H1 (cell line): ENCODE data around the gene TMEM82. TPM values are rescaled to one million over a fixed set of nuclear protein-coding genes. Genes with fewer than 3 reads are reported as not detected.

Experiments
- CTCF ChIA-PET: fragments of 300-600 bp; sonication (Branson Sonifier 250); formaldehyde crosslinking; loops from one replicate; lab custom pipeline; 2021; ENCODE audit not compliant: partially characterized antibody; lab: Charles Lee
- POLR2A ChIA-PET: fragments of 300-600 bp; sonication (Branson Sonifier 250); formaldehyde crosslinking; loops from one replicate; lab custom pipeline; 2021; ENCODE audit warnings: inconsistent platforms; ENCODE audit not compliant: partially characterized antibody; lab: Charles Lee
- DNase-seq, 2 experiments: peaks; one replicate each; pipeline versions ENCODE4 v3.0.0 to v3.0.0-alpha.2; 2010 to 2022; ENCODE audit warnings: low spot score in 2 of 2, low read depth in 1 of 2, mixed read lengths in 1 of 2
- FAIRE-seq: peaks from 2 replicates; lab custom pipeline; 2011; peaks lifted over from hg19 to GRCh38; lab: Jason Lieb, UNC
- H2AFZ ChIP-seq: 2 replicates; pipeline ENCODE4 v1.8.1; 2012; ENCODE audit warnings: low read length, inconsistent platforms
- H2AK5ac ChIP-seq: 2 replicates; pipeline ENCODE4 v1.6.1; 2013; ENCODE audit warnings: low read depth, low read length
- H2BK120ac ChIP-seq: replicated peaks from 2 replicates; pipeline ENCODE3; 2013; ENCODE audit warnings: low read depth, low read length, inconsistent platforms
- H2BK12ac ChIP-seq: 2 replicates; pipeline ENCODE4 v1.6.1; 2013; ENCODE audit warnings: low read depth, low read length
- H2BK15ac ChIP-seq: 2 replicates; pipeline ENCODE4 v1.6.1; 2013; ENCODE audit warnings: low read length
- H2BK20ac ChIP-seq: 2 replicates; pipeline ENCODE4 v1.6.1; 2013; ENCODE audit warnings: low read length
- H2BK5ac ChIP-seq: 2 replicates; pipeline ENCODE4 v1.6.1; 2013; ENCODE audit warnings: low read depth, low read length
- H3K14ac ChIP-seq: 2 replicates; pipeline ENCODE4 v1.6.1; 2013; ENCODE audit warnings: inconsistent platforms; ENCODE audit not compliant: insufficient read length
- H3K18ac ChIP-seq: 2 replicates; pipeline ENCODE4 v1.6.1; 2013; ENCODE audit warnings: low read length; ENCODE audit errors: extremely low read depth
- H3K23ac ChIP-seq: 2 replicates; pipeline ENCODE4 v1.6.1; 2013; ENCODE audit warnings: inconsistent platforms; ENCODE audit not compliant: insufficient read length
- H3K23me2 ChIP-seq: 2 replicates; pipeline ENCODE4 v1.6.1; 2013; ENCODE audit warnings: low read depth, low read length
- H3K27ac ChIP-seq: 2 replicates; pipeline ENCODE4 v1.6.1; 2011; ENCODE audit warnings: low read depth, low read length, inconsistent platforms
- H3K27me3 ChIP-seq, 4 experiments: replicated peaks in 1 of 4; 1 replicate in 1 of 4; 2 replicates in 3 of 4; pipeline versions ENCODE4 v1.6.1 to v1.8.1; 2011 to 2013; ENCODE audit warnings: low read length in 3 of 4, mild to moderate bottlenecking in 3 of 4, inconsistent platforms in 2 of 4, mixed read lengths in 2 of 4, moderate library complexity in 1 of 4; ENCODE audit not compliant: control insufficient read depth in 3 of 4, insufficient read depth in 3 of 4; ENCODE audit errors: extremely low read depth in 1 of 4
- H3K36me3 ChIP-seq, 4 experiments: 2 replicates each; pipeline versions ENCODE4 v1.6.1 to v1.8.1; 2011 to 2013; ENCODE audit warnings: mild to moderate bottlenecking in 4 of 4, low read length in 3 of 4, moderate library complexity in 2 of 4, control low read depth in 1 of 4, inconsistent platforms in 1 of 4; ENCODE audit not compliant: insufficient read depth in 4 of 4, control insufficient read depth in 2 of 4
- H3K4ac ChIP-seq: replicated peaks from 2 replicates; pipeline ENCODE3; 2013; ENCODE audit warnings: low read length, low read depth, mixed read lengths, inconsistent platforms; ENCODE audit not compliant: insufficient read length
- H3K4me1 ChIP-seq, 4 experiments: replicated peaks in 1 of 4; 1 replicate in 1 of 4; 2 replicates in 3 of 4; pipeline versions ENCODE4 v1.6.1 to v1.8.1; 2011 to 2013; ENCODE audit warnings: low read length in 3 of 4, inconsistent platforms in 2 of 4, mixed read lengths in 1 of 4; ENCODE audit not compliant: insufficient read depth in 4 of 4, control insufficient read depth in 3 of 4
- H3K4me2 ChIP-seq, 2 experiments: 2 replicates each; pipeline versions ENCODE4 v1.6.1 to v1.8.1; 2011 to 2013; ENCODE audit warnings: low read depth in 2 of 2, low read length in 2 of 2, control low read depth in 1 of 2, inconsistent platforms in 1 of 2, mild to moderate bottlenecking in 1 of 2; ENCODE audit not compliant: insufficient read depth in 1 of 2
- H3K4me3 ChIP-seq, 4 experiments: fragments of 200-600, 300-600 bp in 1 of 4; sonication (generic), shearing (Covaris generic), sonication (Bioruptor Twin) in 1 of 4; 2 replicates each; pipeline versions ENCODE4 v1.5.1 to v1.8.1; 2011 to 2016; ENCODE audit warnings: low read length in 4 of 4, low read depth in 3 of 4, control low read depth in 2 of 4, inconsistent platforms in 2 of 4, mild to moderate bottlenecking in 2 of 4, mixed read lengths in 1 of 4, moderate library complexity in 1 of 4; ENCODE audit not compliant: insufficient read depth in 2 of 4; ENCODE audit errors: extremely low read depth in 1 of 4
- H3K56ac ChIP-seq: replicated peaks from 2 replicates; pipeline ENCODE3; 2013; ENCODE audit warnings: low read depth, mild to moderate bottlenecking, mixed read lengths, low read length, inconsistent platforms; ENCODE audit not compliant: insufficient read length
- H3K79me1 ChIP-seq: 2 replicates; pipeline ENCODE4 v1.6.1; 2013; ENCODE audit warnings: low read depth, low read length, control low read depth
- H3K79me2 ChIP-seq, 2 experiments: 2 replicates each; pipeline versions ENCODE4 v1.6.1 to v1.8.1; 2012 to 2013; ENCODE audit warnings: low read length in 2 of 2, mild to moderate bottlenecking in 2 of 2, inconsistent platforms in 1 of 2; ENCODE audit not compliant: insufficient read depth in 2 of 2, control insufficient read depth in 1 of 2
- H3K9ac ChIP-seq, 4 experiments: replicated peaks in 1 of 4; 1 replicate in 1 of 4; 2 replicates in 3 of 4; pipeline versions ENCODE4 v1.6.1 to v1.8.1; 2011 to 2013; ENCODE audit warnings: low read depth in 3 of 4, low read length in 3 of 4, control low read depth in 2 of 4, mild to moderate bottlenecking in 2 of 4, moderate library complexity in 2 of 4, inconsistent platforms in 1 of 4; ENCODE audit errors: extremely low read depth in 1 of 4
- H3K9me3 ChIP-seq, 2 experiments: 2 replicates each; pipeline versions ENCODE4 v1.6.1 to v1.8.1; 2012 to 2013; ENCODE audit warnings: mild to moderate bottlenecking in 2 of 2, moderate library complexity in 2 of 2, control low read depth in 1 of 2, inconsistent platforms in 1 of 2, low read depth in 1 of 2, low read length in 1 of 2, mixed read lengths in 1 of 2; ENCODE audit not compliant: insufficient read depth in 2 of 2
- H4K20me1 ChIP-seq, 2 experiments: replicated peaks in 1 of 2; 2 replicates each; pipeline versions ENCODE3 to v1.8.1; 2011 to 2013; ENCODE audit warnings: inconsistent platforms in 2 of 2, low read length in 2 of 2, mild to moderate bottlenecking in 1 of 2; ENCODE audit not compliant: insufficient read depth in 2 of 2, control insufficient read depth in 1 of 2
- H4K5ac ChIP-seq: 2 replicates; pipeline ENCODE4 v1.6.1; 2013; ENCODE audit warnings: low read length, low read depth, mixed read lengths, inconsistent platforms; ENCODE audit not compliant: insufficient read length
- H4K8ac ChIP-seq: 2 replicates; pipeline ENCODE4 v1.8.0; 2013; ENCODE audit warnings: mild to moderate bottlenecking, moderate library complexity, low read length, inconsistent platforms; ENCODE audit not compliant: insufficient read depth; ENCODE audit errors: extremely low read depth
- H4K91ac ChIP-seq: replicated peaks from 2 replicates; pipeline ENCODE3; 2013; ENCODE audit warnings: low read length, mixed read lengths, inconsistent platforms; ENCODE audit not compliant: insufficient read length
- CEBPB ChIP-seq: IDR thresholded peaks from 2 replicates; pipeline ENCODE4 v1.6.1; 2012; ENCODE audit warnings: low read depth, low read length
- CREB1 ChIP-seq: IDR thresholded peaks from 2 replicates; pipeline ENCODE4 v1.6.1; 2012; ENCODE audit warnings: inconsistent platforms
- CTCF ChIP-seq, 3 experiments: IDR thresholded peaks; 1 replicate in 2 of 3; 2 replicates in 1 of 3; pipeline versions ENCODE4 v1.5.1 to v1.6.1; 2011; ENCODE audit warnings: low read length in 3 of 3, mild to moderate bottlenecking in 3 of 3, inconsistent platforms in 2 of 3, low read depth in 1 of 3, moderate library complexity in 1 of 3; ENCODE audit not compliant: insufficient read depth in 1 of 3; ENCODE audit errors: control extremely low read depth in 1 of 3
- E2F6 ChIP-seq: IDR thresholded peaks from 2 replicates; pipeline ENCODE4 v1.6.1; 2012; ENCODE audit warnings: inconsistent platforms
- KDM1A ChIP-seq: fragments of 200-600, 300-600 bp; sonication (generic); IDR thresholded peaks from 2 replicates; pipeline ENCODE4 v1.7.1; 2016; ENCODE audit warnings: mild to moderate bottlenecking, low read length, borderline replicate concordance
- KDM4A ChIP-seq: IDR thresholded peaks from one replicate; pipeline ENCODE4 v1.7.1; 2012; ENCODE audit warnings: low read depth, mild to moderate bottlenecking, moderate library complexity, low read length, inconsistent platforms; ENCODE audit not compliant: severe bottlenecking
- SIN3A ChIP-seq, 2 experiments: IDR thresholded peaks in 1 of 2; conservative IDR thresholded peaks in 1 of 2; 2 replicates each; pipeline ENCODE4 v1.6.1; 2011 to 2012; ENCODE audit warnings: low read length in 2 of 2, improper control_type of control experiment in 1 of 2, low read depth in 1 of 2, mild to moderate bottlenecking in 1 of 2
- WGBS, 2 experiments: shearing (Covaris generic) in 1 of 2; methylation state at CpG; one replicate each; pipeline versions ENCODE4 v1.1.6 to v1.1.7; 2013 to 2015; ENCODE audit warnings: low lambda C conversion rate in 2 of 2, mixed read lengths in 2 of 2, inconsistent platforms in 1 of 2, low coverage in 1 of 2, missing lambda C conversion rate in 1 of 2; ENCODE audit not compliant: insufficient replicate concordance in 2 of 2, insufficient coverage in 1 of 2, insufficient read length in 1 of 2; ENCODE audit errors: extremely low coverage in 1 of 2, missing lambda C conversion rate in 1 of 2; 5-methylcytosine and 5-hydroxymethylcytosine counted together
- polyA plus RNA-seq, 7 experiments: library from polyadenylated mRNA; depleted of rRNA in 3 of 7; stranded (reverse) in 5 of 7; unstranded in 2 of 7; fragments of >200 nt in 5 of 7; fragments of 200-250 nt in 2 of 7; gene quantifications; 1 replicate in 5 of 7; 2 replicates in 1 of 7; 4 replicates in 1 of 7; pipeline versions ENCODE4 v1.2.1 to v1.2.3, GENCODE V29; 2011 to 2013; ENCODE audit warnings: missing spikeins in 2 of 7, mixed read lengths in 2 of 7
- total RNA-seq: library from RNA; stranded (reverse); fragmentation: NEBNext Ultra II Directional; extraction: Animal tissue kit (Norgen Biotek cat#: 25700); gene quantifications from 2 replicates; pipeline ENCODE4 v1.2.1, GENCODE V29; 2021
- TF ChIP-seq, protein P1 (sequence below): IDR thresholded peaks from 2 replicates; pipeline ENCODE4 v1.6.1; 2011; ENCODE audit warnings: low read length, improper control_type of control experiment

TMEM82 gene
- total and polyA plus RNA-seq, 2 of the 8 experiments (the other 6 are each of a cell fraction or from before 2014, with no cell fraction given) = 0.32 to 2.1 TPM

- no peaks in the 10 kb centered on the region for H3K36me3 ChIP-seq
- H3K18ac ChIP-seq = no peak overlapping the region
- no peak overlapping the region for H4K8ac ChIP-seq
- H4K20me1 ChIP-seq = peaks cover 1 to 5% of the 10 kb centered on the region in 2 experiments
- no peaks in the 10 kb centered on the region for H3K23me2 ChIP-seq
- no peak overlapping the region for H2AK5ac ChIP-seq
- no peaks in the 10 kb centered on the region for H3K9me3 ChIP-seq
- ChIA-PET CTCF (interaction anchor here (1.3 to 2.7 kb wide), 4 partner anchors 10 to 41 kb away, joined by 3 to 15 read pairs (median 5); no protein-coding TSS in a partner anchor), POLR2A (interaction anchor here (0.6 to 1.4 kb wide), 3 partner anchors 12 to 28 kb away, joined by 3 to 5 read pairs (median 5); no protein-coding TSS in a partner anchor)
- H2AFZ ChIP-seq = no peak overlapping the region
- no peak overlapping the region for H2BK15ac ChIP-seq
- no peaks in the 10 kb centered on the region for H3K27me3 ChIP-seq
- no peak overlapping the region for H2BK12ac ChIP-seq
- H4K5ac ChIP-seq = no peak overlapping the region
- H3K9ac ChIP-seq = no peak overlapping the region
- peaks cover 5% of the 10 kb centered on the region for H3K79me1 ChIP-seq
- DNase-seq (no peak), FAIRE-seq (no peak)
- no peak overlapping the region for H3K4me3 ChIP-seq
- H3K27ac ChIP-seq = no peak overlapping the region
- no peak overlapping the region for H2BK5ac ChIP-seq
- H3K14ac ChIP-seq = no peak overlapping the region
- no peak overlapping the region for H3K4me2 ChIP-seq
- no peaks in the 10 kb centered on the region for H3K4me1 ChIP-seq
- peaks cover 0 to 10% of the 10 kb centered on the region in 2 experiments; a peak in 1 of 4 replicates for H3K79me2 ChIP-seq
- H3K4ac ChIP-seq = no peak overlapping the region
- no peak overlapping the region for H2BK120ac ChIP-seq
- H2BK20ac ChIP-seq = no peak overlapping the region
- H3K56ac ChIP-seq = no peak overlapping the region
- WGBS, 2 experiments = 95% methylated on average over 10 of the region's 10 CpGs; no CpG with 5 or more reads in 1 of the 2 experiments
- no peak overlapping the region for H3K23ac ChIP-seq
- no peak overlapping the region for H4K91ac ChIP-seq
- TF ChIP-seq CTCF (IDR thresholded peaks at IDR 0.05; ENCODE audit: control extremely low read depth in 1 of 3, insufficient read depth in 1 of 3, low read depth in 1 of 3, low read length in 3 of 3) (no peak), CREB1 (no peak), E2F6 (no peak), KDM4A (no peak), SIN3A (conservative IDR thresholded peaks at IDR 0.05 in 1 of 2, IDR thresholded peaks at IDR 0.05 in 1 of 2; ENCODE audit: low read depth in 1 of 2, low read length in 2 of 2) (no peak), CEBPB (no peak), KDM1A (no peak)
- TF ChIP-seq, protein P1, sequence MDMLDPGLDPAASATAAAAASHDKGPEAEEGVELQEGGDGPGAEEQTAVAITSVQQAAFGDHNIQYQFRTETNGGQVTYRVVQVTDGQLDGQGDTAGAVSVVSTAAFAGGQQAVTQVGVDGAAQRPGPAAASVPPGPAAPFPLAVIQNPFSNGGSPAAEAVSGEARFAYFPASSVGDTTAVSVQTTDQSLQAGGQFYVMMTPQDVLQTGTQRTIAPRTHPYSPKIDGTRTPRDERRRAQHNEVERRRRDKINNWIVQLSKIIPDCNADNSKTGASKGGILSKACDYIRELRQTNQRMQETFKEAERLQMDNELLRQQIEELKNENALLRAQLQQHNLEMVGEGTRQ = no peak
Measured at GRCh38 chr1:15696956-15697521, 45.3 kb upstream of the TMEM82 start.
